KMS-11 (cell line): ENCODE measurements around the gene FRMD1.

ENCODE experiments used
- H2AFZ ChIP-seq: fragments of 200-600 bp; sonication (generic); 2 replicates; pipeline ENCODE4 v1.6.1; 2016; ENCODE audit warnings: antibody characterized with exemption, mixed run types, low read depth
- H3K27ac ChIP-seq: fragments of 200-600 bp; sonication (generic); 2 replicates; pipeline ENCODE4 v1.6.1; 2016; ENCODE audit warnings: mild to moderate bottlenecking, mixed run types
- H3K27me3 ChIP-seq: fragments of 200-600 bp; sonication (generic); 2 replicates; pipeline ENCODE4 v1.6.1; 2017; ENCODE audit warnings: mild to moderate bottlenecking, low read depth, mixed run types, moderate library complexity; ENCODE audit not compliant: insufficient read depth
- H3K36me3 ChIP-seq: fragments of 200-600 bp; sonication (generic); 2 replicates; pipeline ENCODE4 v1.6.1; 2017; ENCODE audit warnings: mild to moderate bottlenecking, mixed run types; ENCODE audit not compliant: insufficient read depth
- H3K4me1 ChIP-seq: fragments of 200-600 bp; sonication (generic); 2 replicates; pipeline ENCODE4 v1.6.1; 2016; ENCODE audit warnings: mild to moderate bottlenecking, low read depth, mixed run types; ENCODE audit not compliant: poor library complexity, severe bottlenecking
- H3K4me2 ChIP-seq: fragments of 200-600 bp; sonication (generic); 2 replicates; pipeline ENCODE4 v1.7.0; 2016; ENCODE audit warnings: mild to moderate bottlenecking, mixed run types
- H3K4me3 ChIP-seq: fragments of 200-600 bp; sonication (generic); IDR thresholded peaks from 2 replicates; pipeline ENCODE4 v1.6.1; 2017; ENCODE audit warnings: low read depth, low read length, mixed read lengths; ENCODE audit not compliant: insufficient read depth
- H3K79me2 ChIP-seq: fragments of 200-600 bp; sonication (generic); 2 replicates; pipeline ENCODE4 v1.6.1; 2016; ENCODE audit warnings: low read depth, mixed run types; ENCODE audit not compliant: insufficient read depth
- H3K9ac ChIP-seq: fragments of 200-600 bp; sonication (generic); 2 replicates; pipeline ENCODE4 v1.6.1; 2016; ENCODE audit warnings: mild to moderate bottlenecking, mixed run types
- H4K20me1 ChIP-seq: fragments of 200-600 bp; sonication (generic); 2 replicates; pipeline ENCODE4 v1.6.1; 2016; ENCODE audit warnings: mild to moderate bottlenecking, mixed run types; ENCODE audit not compliant: insufficient read depth
- CTCF ChIP-seq: fragments of 200-600 bp; sonication (generic); conservative IDR thresholded peaks from 2 replicates; pipeline ENCODE4 v1.6.1; 2017; ENCODE audit warnings: low read depth, mild to moderate bottlenecking, antibody characterized with exemption, low read length, moderate library complexity, mixed read lengths

The FRMD1 gene

DNA sequence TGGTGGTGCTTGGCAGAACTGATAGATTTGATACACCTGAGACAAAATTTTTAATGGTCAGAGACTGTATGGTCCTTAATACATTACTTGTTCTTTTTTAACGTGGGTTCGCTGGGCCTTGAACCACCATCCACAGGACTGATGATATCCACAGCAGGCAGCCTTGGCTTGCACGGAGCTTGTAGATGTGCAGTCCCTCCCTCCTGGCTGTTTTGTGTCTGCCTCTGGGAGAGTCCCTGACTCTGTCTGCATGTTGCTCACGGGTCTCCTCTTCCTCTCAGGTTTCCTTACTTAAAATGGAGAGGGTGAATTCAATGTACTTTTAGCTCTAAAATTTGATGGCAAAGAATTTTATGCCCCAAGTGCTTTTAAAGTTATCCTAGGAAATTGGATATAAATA lies 64.0 kb downstream of the FRMD1 start:
- H3K9ac ChIP-seq: no peak overlapping the region
- H4K20me1 ChIP-seq: no peaks in the 10 kb centered on the region
- no peak overlapping the region for H3K4me2 ChIP-seq
- no peak overlapping the region for H3K4me3 ChIP-seq
- H3K79me2 ChIP-seq: no peaks in the 10 kb centered on the region
- no peaks in the 10 kb centered on the region for H3K27me3 ChIP-seq
- no peak overlapping the region for H2AFZ ChIP-seq
- no peaks in the 10 kb centered on the region for H3K4me1 ChIP-seq
- TF ChIP-seq CTCF: no peak
- H3K27ac ChIP-seq: no peak overlapping the region
- H3K36me3 ChIP-seq: no peaks in the 10 kb centered on the region

- no peaks in the 10 kb centered on the region for H3K4me1 ChIP-seq
- no peak for TF ChIP-seq CTCF
- no peak overlapping the region for H2AFZ ChIP-seq
- no peaks in the 10 kb centered on the region for H3K36me3 ChIP-seq
- no peak overlapping the region for H3K9ac ChIP-seq
- H3K4me3 ChIP-seq: no peak overlapping the region
- no peaks in the 10 kb centered on the region for H3K79me2 ChIP-seq
- no peak overlapping the region for H3K27ac ChIP-seq
- no peaks in the 10 kb centered on the region for H3K27me3 ChIP-seq
- H3K4me2 ChIP-seq: no peak overlapping the region
- no peaks in the 10 kb centered on the region for H4K20me1 ChIP-seq
These were observed 64.6 kb downstream of the FRMD1 start for GRCh38 chr6:168014428-168014827.

DNA sequence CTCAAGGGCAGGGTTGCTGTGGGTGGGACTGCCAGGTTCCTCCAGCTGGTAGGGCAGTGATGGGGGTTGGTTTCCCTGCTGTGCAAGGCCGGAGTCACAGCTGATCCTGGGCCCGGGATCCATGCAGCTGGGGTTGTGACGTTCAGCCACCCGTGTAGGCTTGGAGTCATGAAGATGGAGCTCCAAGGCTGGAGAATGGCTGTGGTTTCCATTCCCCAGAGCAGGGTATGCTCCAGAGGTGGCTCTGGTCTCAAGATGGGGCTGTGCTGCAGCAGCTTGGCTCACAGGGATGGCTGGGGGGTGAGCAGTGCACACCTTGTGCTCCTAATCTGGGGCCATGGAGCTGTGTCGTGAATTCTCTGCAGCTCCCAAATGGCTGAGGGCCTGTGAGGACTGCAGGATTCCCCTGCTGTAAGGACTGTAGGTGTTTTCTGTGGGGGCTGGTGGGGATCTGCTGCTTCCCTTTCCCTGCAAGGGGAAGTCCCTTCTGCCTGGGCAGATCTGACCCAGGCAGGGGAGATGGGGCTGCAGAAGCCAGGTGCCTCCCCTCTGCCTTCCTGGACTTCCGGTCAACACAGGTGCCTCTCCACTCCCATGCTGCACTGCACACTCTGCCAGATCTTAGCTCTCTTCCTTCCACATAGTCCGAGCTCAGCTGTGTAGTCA lies 65.6 kb downstream of the FRMD1 start:
- H3K27ac ChIP-seq: no peak overlapping the region
- H3K4me1 ChIP-seq: no peaks in the 10 kb centered on the region
- H3K36me3 ChIP-seq: no peaks in the 10 kb centered on the region
- H3K4me3 ChIP-seq: no peak overlapping the region
- H3K9ac ChIP-seq: no peak overlapping the region
- H3K27me3 ChIP-seq: no peaks in the 10 kb centered on the region
- H3K4me2 ChIP-seq: no peak overlapping the region
- TF ChIP-seq CTCF: no peak
- no peak overlapping the region for H2AFZ ChIP-seq
- H3K79me2 ChIP-seq: no peaks in the 10 kb centered on the region
- H4K20me1 ChIP-seq: no peaks in the 10 kb centered on the region

DNA sequence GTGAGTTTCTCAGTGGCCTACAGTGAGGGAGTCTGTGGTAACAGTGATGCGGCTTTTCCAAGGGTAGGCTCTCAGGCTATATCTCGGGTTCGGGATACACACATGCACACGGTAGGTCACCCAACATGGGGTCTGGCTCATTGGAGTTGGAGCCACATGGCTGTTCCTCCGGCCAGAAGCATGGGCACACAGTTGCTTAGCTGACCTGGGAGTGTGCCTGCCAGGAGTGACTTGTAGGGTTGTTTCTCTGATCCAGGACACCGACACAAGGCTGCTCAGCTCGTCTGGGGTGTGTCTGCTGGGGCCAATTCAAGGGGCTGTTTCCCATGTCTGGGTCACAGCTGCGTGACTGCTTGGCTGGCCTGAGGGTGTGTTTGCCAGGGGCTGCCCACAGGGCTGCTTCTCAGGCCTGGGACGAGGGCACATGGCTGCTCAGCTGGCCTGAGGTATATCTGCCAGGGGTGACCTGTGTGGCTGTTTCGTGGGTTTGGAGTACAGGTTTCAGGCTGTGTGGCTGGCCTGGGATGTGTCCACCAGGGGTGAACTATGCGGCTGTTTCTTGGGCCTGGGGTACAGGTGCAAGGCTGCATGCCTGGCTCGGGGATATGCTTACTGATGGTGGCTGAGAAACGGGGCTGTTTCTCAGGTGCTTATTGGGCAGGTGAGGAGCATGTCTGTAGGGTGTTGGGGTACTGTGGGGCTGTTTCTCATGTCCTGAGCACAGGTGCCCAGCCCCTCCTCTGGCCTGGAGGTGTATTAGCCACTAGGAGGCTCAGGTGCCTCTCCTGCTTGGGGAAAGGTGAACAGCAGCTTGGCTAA lies 66.4 kb downstream of the FRMD1 start:
- no peaks in the 10 kb centered on the region for H3K27me3 ChIP-seq
- no peaks in the 10 kb centered on the region for H3K79me2 ChIP-seq
- no peak overlapping the region for H3K4me3 ChIP-seq
- H3K9ac ChIP-seq: no peak overlapping the region
- no peak for TF ChIP-seq CTCF
- no peaks in the 10 kb centered on the region for H3K36me3 ChIP-seq
- H3K4me1 ChIP-seq: peaks cover 4% of the 10 kb centered on the region
- no peak overlapping the region for H2AFZ ChIP-seq
- H3K4me2 ChIP-seq: no peak overlapping the region
- no peak overlapping the region for H3K27ac ChIP-seq
- no peaks in the 10 kb centered on the region for H4K20me1 ChIP-seq
